Upper lobe of right lung (tissue), 1 donor: ENCODE results near the gene BARHL2. TPM values are rescaled to one million over a fixed set of nuclear protein-coding genes. Genes with fewer than 3 reads are reported as not detected.

ENCODE experiments used
- ATAC-seq: fragments of 200-7000 bp; cut with Tn5 transposase; one replicate; pipeline ENCODE4 v1.9.1; 2020; ENCODE audit warnings: mild to moderate bottlenecking, moderate library complexity
- DNase-seq: peaks from one replicate; pipeline ENCODE4 v3.0.0-alpha.2; 2020
- H3K27ac ChIP-seq: fragments of 200-600 bp; one replicate; pipeline ENCODE4 v1.8.0; 2022
- H3K27me3 ChIP-seq: fragments of 200-600 bp; one replicate; pipeline ENCODE4 v1.8.0; 2022; ENCODE audit warnings: mild to moderate bottlenecking
- H3K36me3 ChIP-seq: fragments of 200-600 bp; one replicate; pipeline ENCODE4 v1.8.0; 2022
- H3K4me1 ChIP-seq: fragments of 200-600 bp; one replicate; pipeline ENCODE4 v1.8.0; 2022
- H3K4me3 ChIP-seq: fragments of 200-600 bp; one replicate; pipeline ENCODE4 v1.8.0; 2022; ENCODE audit warnings: mild to moderate bottlenecking
- H3K9me3 ChIP-seq: fragments of 200-600 bp; one replicate; pipeline ENCODE4 v1.8.0; 2022
- CTCF ChIP-seq: fragments of 200-600 bp; IDR thresholded peaks from one replicate; pipeline ENCODE4 v1.8.0; 2022; ENCODE audit warnings: antibody characterized with exemption
- intact Hi-C: fragments of 100-400 bp; cut with DNase I; formaldehyde crosslinking; loops from one replicate; pipeline ENCODE4 v1.11.0; 2022
- total RNA-seq: library from RNA; stranded (reverse); fragmentation: NEBNext Ultra II Directional; extraction: Animal tissue kit (Norgen Biotek cat#: 25700); gene quantifications from one replicate; pipeline ENCODE4 v1.2.1, GENCODE V29; 2021
- donor health status: DM: no; HTN: yes; CAD: no; lungs with severe emphysema.

Gene BARHL2
- total RNA-seq, 1 donor from 2014 or later = not detected

GRCh38 chr1:90722874-90723589 is 5.9 kb upstream of the BARHL2 start:
- Histone ChIP-seq H3K4me1 (peaks cover 27% of the 10 kb centered on the region), H3K4me3 (peak overlapping the region; percentile 39), H3K27ac (no peak overlapping the region), H3K9me3 (no peaks in the 10 kb centered on the region), H3K27me3 (peaks cover 100% of the 10 kb centered on the region), H3K36me3 (no peaks in the 10 kb centered on the region)
- TF ChIP-seq CTCF = no peak
- intact Hi-C loops = no loop called here
- DNase-seq (no peak), ATAC-seq (no peak)

GRCh38 chr1:90721210-90722194 is 4.4 kb upstream of the BARHL2 start:
- DNase-seq = peak; percentile 75
- intact Hi-C loops = no loop called here
- ATAC-seq = peak; percentile 75
- no peak overlapping the region for H3K27ac ChIP-seq
- TF ChIP-seq CTCF = peak; percentile 80
- no peaks in the 10 kb centered on the region for H3K36me3 ChIP-seq
- H3K9me3 ChIP-seq = no peaks in the 10 kb centered on the region
- peaks cover 28% of the 10 kb centered on the region for H3K4me1 ChIP-seq
- H3K27me3 ChIP-seq = peaks cover 94% of the 10 kb centered on the region
- no peak overlapping the region for H3K4me3 ChIP-seq

DNA sequence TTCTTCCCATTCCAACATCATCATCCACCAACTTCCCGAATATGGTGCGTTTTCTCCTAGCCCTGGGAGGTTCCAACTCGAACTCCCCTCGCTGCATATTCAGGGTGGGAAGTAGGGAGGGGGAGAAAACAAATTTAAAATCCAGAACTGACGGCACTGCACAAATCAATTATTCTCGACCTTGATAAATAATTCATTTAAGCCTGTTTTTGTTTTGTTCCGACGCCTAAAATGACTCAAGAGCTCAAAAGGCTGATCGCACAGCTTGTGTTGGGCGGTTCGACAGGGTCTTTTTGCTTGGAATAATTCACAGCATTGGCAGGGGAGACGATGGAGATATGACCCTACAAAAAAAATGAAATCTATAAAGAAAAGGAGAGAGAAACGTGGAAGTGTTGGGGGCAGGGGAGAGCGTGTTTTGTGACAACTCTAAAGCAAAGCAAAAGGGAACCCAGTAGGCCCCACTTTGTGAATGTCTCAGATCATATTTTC is 3.1 kb upstream of the BARHL2 start:
- intact Hi-C loops = no loop called here
- Histone ChIP-seq H3K4me1 (peaks cover 28% of the 10 kb centered on the region), H3K4me3 (no peak overlapping the region), H3K9me3 (no peaks in the 10 kb centered on the region), H3K27me3 (peaks cover 94% of the 10 kb centered on the region), H3K27ac (no peak overlapping the region), H3K36me3 (no peaks in the 10 kb centered on the region)
- no peak for TF ChIP-seq CTCF
- no peak for ATAC-seq
- no peak for DNase-seq

GRCh38 chr1:90719330-90720144 is 2.4 kb upstream of the BARHL2 start:
- no peak for DNase-seq
- ATAC-seq = peak; percentile 12
- no peak overlapping the region for H3K27ac ChIP-seq
- TF ChIP-seq CTCF = no peak
- peaks cover 94% of the 10 kb centered on the region for H3K27me3 ChIP-seq
- no peaks in the 10 kb centered on the region for H3K36me3 ChIP-seq
- H3K4me1 ChIP-seq = peaks cover 28% of the 10 kb centered on the region
- H3K9me3 ChIP-seq = no peaks in the 10 kb centered on the region
- H3K4me3 ChIP-seq = no peak overlapping the region
- intact Hi-C loops = no loop called here
